PC-3 (cell line): ENCODE data around the gene CHD5. TPM values are rescaled to one million over a fixed set of nuclear protein-coding genes. Genes with fewer than 3 reads are reported as not detected.

ENCODE experiments used
- ATAC-seq: fragments of 200-7000 bp; cut with Tn5 transposase; 2 replicates; pipeline ENCODE4 v1.9.1; 2020; ENCODE audit warnings: mild to moderate bottlenecking, moderate library complexity
- BruUV-seq: library from RNA; stranded (reverse); fragments of 400-500 nt; replicated peaks from 2 replicates; lab custom pipeline; 2021; lab: Mats Ljungman, UMichigan
- CTCF ChIA-PET: fragments of 300-600 bp; sonication (Branson Sonifier 250); formaldehyde crosslinking; loops from one replicate; lab custom pipeline; 2022; ENCODE audit warnings: antibody characterized with exemption; lab: Charles Lee
- POLR2A ChIA-PET: fragments of 300-600 bp; sonication (Branson Sonifier 250); formaldehyde crosslinking; loops from one replicate; lab custom pipeline; 2022; ENCODE audit warnings: antibody characterized with exemption; ENCODE audit not compliant: unreplicated experiment; lab: Charles Lee
- DNase-seq: peaks from one replicate; pipeline ENCODE4 v3.0.0-alpha.2; 2015
- H2AFZ ChIP-seq: fragments of 300-600 bp; sonication (generic); 2 replicates; pipeline ENCODE4 v1.6.0; 2016; ENCODE audit warnings: antibody characterized with exemption, low read length
- H3F3A ChIP-seq: fragments of 300-600 bp; sonication (generic); one replicate; pipeline ENCODE4 v1.6.0; 2017; ENCODE audit warnings: antibody characterized with exemption, low read length, control low read depth, mild to moderate bottlenecking; ENCODE audit not compliant: unreplicated experiment
- H3K27ac ChIP-seq: fragments of 300-600 bp; sonication (generic); 2 replicates; pipeline ENCODE4 v1.5.1; 2016; ENCODE audit warnings: mild to moderate bottlenecking, low read length
- H3K27me3 ChIP-seq: fragments of 300-600 bp; sonication (generic); 2 replicates; pipeline ENCODE4 v1.6.1; 2016; ENCODE audit warnings: low read length, mixed read lengths
- H3K36me3 ChIP-seq: fragments of 300-600 bp; sonication (generic); 2 replicates; pipeline ENCODE4 v1.6.1; 2016; ENCODE audit warnings: low read depth, mixed run types, low read length, mixed read lengths
- H3K4me1 ChIP-seq: fragments of 300-600 bp; sonication (generic); 2 replicates; pipeline ENCODE4 v1.5.1; 2016; ENCODE audit warnings: low read length; ENCODE audit not compliant: insufficient read depth
- H3K4me2 ChIP-seq: fragments of 300-600 bp; sonication (generic); 2 replicates; pipeline ENCODE4 v1.6.0; 2016; ENCODE audit warnings: low read length
- H3K4me3 ChIP-seq: fragments of 300-600 bp; sonication (generic); 2 replicates; pipeline ENCODE4 v1.5.1; 2016; ENCODE audit warnings: mild to moderate bottlenecking, low read length, mixed read lengths
- H3K79me2 ChIP-seq: fragments of 300-600 bp; sonication (generic); 2 replicates; pipeline ENCODE4 v1.6.1; 2017; ENCODE audit warnings: low read length, mixed read lengths
- H3K9ac ChIP-seq: fragments of 300-600 bp; sonication (generic); 2 replicates; pipeline ENCODE4 v1.6.0; 2016; ENCODE audit warnings: mild to moderate bottlenecking, low read length
- H3K9me2 ChIP-seq: fragments of 300-600 bp; sonication (generic); replicated peaks from 2 replicates; pipeline ENCODE4 v1.6.1; 2016; ENCODE audit warnings: mixed run types, low read length, mixed read lengths
- H3K9me3 ChIP-seq: fragments of 300-600 bp; sonication (generic); 2 replicates; pipeline ENCODE4 v1.6.1; 2016; ENCODE audit warnings: low read length, mixed read lengths
- H4K20me1 ChIP-seq: fragments of 300-600 bp; sonication (generic); 2 replicates; pipeline ENCODE4 v1.6.1; 2016; ENCODE audit warnings: low read length, mixed read lengths
- EZH2 ChIP-seq: fragments of 300-600 bp; sonication (generic); IDR thresholded peaks from one replicate; pipeline ENCODE4 v1.6.1; 2017; ENCODE audit warnings: antibody characterized with exemption, mild to moderate bottlenecking, low read length; ENCODE audit not compliant: unreplicated experiment
- EZH2phosphoT487 ChIP-seq: fragments of 300-600 bp; sonication (generic); IDR thresholded peaks from 2 replicates; pipeline ENCODE4 v1.6.1; 2018; ENCODE audit warnings: mild to moderate bottlenecking, antibody characterized with exemption, low read length, borderline replicate concordance
- intact Hi-C: fragments of 100-400 bp; cut with micrococcal nuclease; formaldehyde crosslinking; loops from 2 replicates; pipeline ENCODE4 v1.9.0; 2023
- total RNA-seq: library from RNA; depleted of rRNA; stranded (reverse); fragments of >200 nt; gene quantifications from 2 replicates; pipeline ENCODE4 v1.2.3, GENCODE V29; 2014
- TF ChIP-seq, protein P1 (sequence below): fragments of 300-600 bp; sonication (generic); conservative IDR thresholded peaks from 2 replicates; pipeline ENCODE4 v1.5.1; 2017; ENCODE audit warnings: antibody characterized with exemption, low read depth, mild to moderate bottlenecking, low read length

Gene CHD5
- total RNA-seq, 1 experiment from 2014 or later = 0.55 TPM

DNA sequence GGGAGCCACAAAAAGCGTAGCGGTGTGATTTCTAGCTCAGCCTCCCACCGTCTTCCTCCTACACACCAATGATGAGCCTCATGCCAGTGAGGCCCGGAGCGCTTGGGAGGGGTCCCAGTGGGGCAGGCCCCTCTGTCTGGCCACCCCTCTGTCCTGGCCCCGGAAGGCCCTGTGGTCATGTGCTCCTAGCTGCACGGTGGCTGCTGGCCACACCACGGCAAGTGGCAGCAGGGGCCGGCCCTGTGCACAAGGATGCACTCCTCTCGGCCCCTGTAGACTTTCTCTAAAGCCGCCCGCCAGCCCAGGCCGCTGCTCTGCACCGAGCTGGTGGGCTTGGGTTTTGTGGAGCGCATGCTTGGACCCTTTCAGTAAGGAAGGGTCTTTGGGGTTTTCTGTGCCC is 80.8 kb downstream of the CHD5 start:
- no TSS peak for BruUV-seq
- Histone ChIP-seq H3K27me3 (no peaks in the 10 kb centered on the region), H3K79me2 (no peaks in the 10 kb centered on the region), H3K9me3 (no peaks in the 10 kb centered on the region), H3K36me3 (no peaks in the 10 kb centered on the region), H3F3A (no peaks in the 10 kb centered on the region), H3K9me2 (no peaks in the 10 kb centered on the region), H3K4me2 (no peak overlapping the region), H3K4me3 (no peak overlapping the region), H2AFZ (no peak overlapping the region), H3K9ac (no peak overlapping the region), H4K20me1 (no peaks in the 10 kb centered on the region), H3K27ac (no peak overlapping the region), H3K4me1 (no peaks in the 10 kb centered on the region)
- ChIA-PET CTCF (no interaction called here), POLR2A (no interaction called here)
- TF ChIP-seq, protein P1, sequence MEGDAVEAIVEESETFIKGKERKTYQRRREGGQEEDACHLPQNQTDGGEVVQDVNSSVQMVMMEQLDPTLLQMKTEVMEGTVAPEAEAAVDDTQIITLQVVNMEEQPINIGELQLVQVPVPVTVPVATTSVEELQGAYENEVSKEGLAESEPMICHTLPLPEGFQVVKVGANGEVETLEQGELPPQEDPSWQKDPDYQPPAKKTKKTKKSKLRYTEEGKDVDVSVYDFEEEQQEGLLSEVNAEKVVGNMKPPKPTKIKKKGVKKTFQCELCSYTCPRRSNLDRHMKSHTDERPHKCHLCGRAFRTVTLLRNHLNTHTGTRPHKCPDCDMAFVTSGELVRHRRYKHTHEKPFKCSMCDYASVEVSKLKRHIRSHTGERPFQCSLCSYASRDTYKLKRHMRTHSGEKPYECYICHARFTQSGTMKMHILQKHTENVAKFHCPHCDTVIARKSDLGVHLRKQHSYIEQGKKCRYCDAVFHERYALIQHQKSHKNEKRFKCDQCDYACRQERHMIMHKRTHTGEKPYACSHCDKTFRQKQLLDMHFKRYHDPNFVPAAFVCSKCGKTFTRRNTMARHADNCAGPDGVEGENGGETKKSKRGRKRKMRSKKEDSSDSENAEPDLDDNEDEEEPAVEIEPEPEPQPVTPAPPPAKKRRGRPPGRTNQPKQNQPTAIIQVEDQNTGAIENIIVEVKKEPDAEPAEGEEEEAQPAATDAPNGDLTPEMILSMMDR = no peak
- no peak for TF ChIP-seq EZH2phosphoT487
- TF ChIP-seq EZH2 = no peak
- no peak for ATAC-seq
- no peak for DNase-seq
- intact Hi-C loops = no loop called here

DNA sequence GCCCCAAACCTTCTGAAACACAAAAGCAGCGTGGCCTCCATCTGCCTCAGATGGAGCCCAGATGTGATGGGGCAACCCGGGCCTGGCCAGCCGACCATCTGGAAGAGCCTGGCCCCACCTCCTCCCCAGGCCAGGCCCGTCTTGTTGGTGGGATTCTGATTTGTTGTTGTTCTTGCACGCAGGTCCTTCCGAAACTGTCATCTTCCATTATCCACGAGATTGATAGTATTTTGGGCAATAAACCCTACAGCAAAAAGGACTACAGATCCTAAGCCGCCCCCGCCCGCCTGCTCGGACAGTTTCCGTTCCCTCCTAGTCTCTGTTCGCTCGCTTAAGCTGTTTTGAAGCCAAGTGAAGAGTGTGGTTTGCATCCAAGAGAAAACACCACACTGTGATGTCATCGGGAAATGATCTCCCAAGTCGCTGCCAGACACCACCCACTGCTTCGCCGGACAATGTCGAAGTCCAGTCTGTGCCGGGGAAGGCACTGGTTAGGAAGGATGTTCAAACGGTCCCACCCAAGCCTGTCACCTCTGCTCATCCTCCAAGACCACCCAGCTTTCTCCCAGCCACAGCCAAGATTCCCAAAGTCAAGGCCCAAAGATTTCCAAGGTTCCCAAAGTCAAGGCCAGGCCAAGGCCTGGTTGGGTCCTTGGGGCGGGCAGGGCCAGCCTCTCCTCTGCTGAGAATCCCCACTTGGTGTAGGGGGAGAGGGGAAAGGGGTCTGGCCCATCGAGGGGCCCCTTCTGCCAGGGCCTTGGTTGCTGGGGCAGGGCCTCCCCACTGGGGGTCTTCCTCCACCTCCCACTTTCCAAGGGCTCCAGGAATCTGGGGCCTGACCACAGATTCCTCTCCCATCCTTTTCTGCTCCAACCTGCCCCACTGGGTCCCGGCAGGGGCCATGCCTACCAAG is 81.6 kb downstream of the CHD5 start:
- TF ChIP-seq, protein P1 = no peak
- TF ChIP-seq EZH2 (no peak), EZH2phosphoT487 (no peak)
- no TSS peak for BruUV-seq
- Histone ChIP-seq H3K9me3 (no peaks in the 10 kb centered on the region), H3K79me2 (no peaks in the 10 kb centered on the region), H3K9me2 (no peaks in the 10 kb centered on the region), H3K27ac (no peak overlapping the region), H3K4me3 (no peak overlapping the region), H3K36me3 (no peaks in the 10 kb centered on the region), H4K20me1 (no peaks in the 10 kb centered on the region), H2AFZ (no peak overlapping the region), H3K4me2 (no peak overlapping the region), H3K9ac (no peak overlapping the region), H3K27me3 (no peaks in the 10 kb centered on the region), H3F3A (no peaks in the 10 kb centered on the region), H3K4me1 (no peaks in the 10 kb centered on the region)
- ATAC-seq = no peak
- intact Hi-C loops = no loop called here
- POLR2A ChIA-PET = no interaction called here
- CTCF ChIA-PET = no interaction called here
- DNase-seq = no peak

DNA sequence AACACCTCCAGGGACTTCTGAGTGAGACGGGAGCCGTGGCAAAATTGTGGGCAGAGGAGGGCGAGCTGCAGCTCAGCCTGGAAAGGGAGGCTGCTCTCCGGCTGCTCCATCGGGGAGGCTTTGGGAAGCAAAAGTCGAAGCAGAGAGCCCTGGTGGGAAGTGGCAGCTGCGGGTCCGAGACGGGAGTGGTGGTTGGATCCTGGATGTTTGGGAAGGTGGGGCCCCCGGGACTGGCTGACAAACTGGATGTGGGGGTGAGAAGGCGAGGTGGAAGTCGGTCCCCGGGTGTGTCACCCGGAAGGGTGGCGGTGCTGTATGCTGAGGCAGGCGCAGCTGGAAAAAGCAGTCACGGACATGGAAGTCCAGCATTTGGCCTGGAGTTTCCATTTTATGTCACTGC is 82.3 kb downstream of the CHD5 start:
- ChIA-PET POLR2A (no interaction called here), CTCF (no interaction called here)
- Histone ChIP-seq H3K9me3 (no peaks in the 10 kb centered on the region), H3K4me1 (no peaks in the 10 kb centered on the region), H3K79me2 (no peaks in the 10 kb centered on the region), H3F3A (no peaks in the 10 kb centered on the region), H4K20me1 (no peaks in the 10 kb centered on the region), H3K36me3 (no peaks in the 10 kb centered on the region), H3K9me2 (no peaks in the 10 kb centered on the region), H3K4me3 (no peak overlapping the region), H2AFZ (no peak overlapping the region), H3K4me2 (no peak overlapping the region), H3K27me3 (no peaks in the 10 kb centered on the region), H3K27ac (no peak overlapping the region), H3K9ac (no peak overlapping the region)
- DNase-seq = no peak
- TF ChIP-seq EZH2 (no peak), EZH2phosphoT487 (no peak)
- TF ChIP-seq, protein P1 = no peak
- intact Hi-C loops = no loop called here
- no peak for ATAC-seq
- BruUV-seq = no TSS peak
